GM13977 (cell line): ENCODE results near the gene ACIN1.

Source experiments
- DNase-seq: peaks from one replicate; pipeline ENCODE4 v3.0.0; 2012; ENCODE audit warnings: low spot score
- in situ Hi-C: fragments of 300-500 bp; cut with MboI; formaldehyde crosslinking; loops from one replicate; pipeline ENCODE4 v1.12.0; 2022; ENCODE audit warnings: low sequenced_read_pairs, low pct_unique_long_range_greater_than_20kb, mixed read lengths, inconsistent platforms; ENCODE audit not compliant: unreplicated experiment
- TF ChIP-seq, protein P1 (sequence below): IDR thresholded peaks from 2 replicates; pipeline ENCODE4 v1.5.1; 2012; ENCODE audit warnings: mild to moderate bottlenecking, control low read depth; ENCODE audit not compliant: insufficient read depth; ENCODE audit errors: extremely low read depth, missing control alignments

Gene ACIN1

DNA sequence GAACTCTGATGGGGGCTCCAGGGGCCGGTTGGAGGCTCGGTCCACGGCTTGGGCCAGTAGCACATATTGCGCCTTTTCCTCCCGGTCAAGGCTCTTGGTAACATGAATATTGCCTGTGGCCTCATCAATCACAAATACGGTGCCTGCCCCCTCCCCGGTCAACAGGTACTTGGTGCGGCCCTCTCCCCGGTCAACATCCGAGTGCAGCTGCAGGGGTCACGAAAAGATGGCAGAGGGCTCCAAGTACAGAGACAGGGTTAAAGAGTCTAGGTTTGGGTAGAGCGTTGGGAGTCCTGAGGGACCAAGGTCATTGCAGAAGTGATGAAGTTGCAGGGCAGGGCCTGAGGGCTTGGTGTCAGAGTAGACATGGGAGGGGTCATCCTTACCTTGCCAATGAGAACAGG is 39.8 kb downstream of the ACIN1 start:
- TF ChIP-seq, protein P1, sequence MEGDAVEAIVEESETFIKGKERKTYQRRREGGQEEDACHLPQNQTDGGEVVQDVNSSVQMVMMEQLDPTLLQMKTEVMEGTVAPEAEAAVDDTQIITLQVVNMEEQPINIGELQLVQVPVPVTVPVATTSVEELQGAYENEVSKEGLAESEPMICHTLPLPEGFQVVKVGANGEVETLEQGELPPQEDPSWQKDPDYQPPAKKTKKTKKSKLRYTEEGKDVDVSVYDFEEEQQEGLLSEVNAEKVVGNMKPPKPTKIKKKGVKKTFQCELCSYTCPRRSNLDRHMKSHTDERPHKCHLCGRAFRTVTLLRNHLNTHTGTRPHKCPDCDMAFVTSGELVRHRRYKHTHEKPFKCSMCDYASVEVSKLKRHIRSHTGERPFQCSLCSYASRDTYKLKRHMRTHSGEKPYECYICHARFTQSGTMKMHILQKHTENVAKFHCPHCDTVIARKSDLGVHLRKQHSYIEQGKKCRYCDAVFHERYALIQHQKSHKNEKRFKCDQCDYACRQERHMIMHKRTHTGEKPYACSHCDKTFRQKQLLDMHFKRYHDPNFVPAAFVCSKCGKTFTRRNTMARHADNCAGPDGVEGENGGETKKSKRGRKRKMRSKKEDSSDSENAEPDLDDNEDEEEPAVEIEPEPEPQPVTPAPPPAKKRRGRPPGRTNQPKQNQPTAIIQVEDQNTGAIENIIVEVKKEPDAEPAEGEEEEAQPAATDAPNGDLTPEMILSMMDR, result no peak
- no peak for DNase-seq
- in situ Hi-C loops, result loop anchor here (10.0 kb wide), 1 partner anchor 80 kb away; no protein-coding TSS in a partner anchor

DNA sequence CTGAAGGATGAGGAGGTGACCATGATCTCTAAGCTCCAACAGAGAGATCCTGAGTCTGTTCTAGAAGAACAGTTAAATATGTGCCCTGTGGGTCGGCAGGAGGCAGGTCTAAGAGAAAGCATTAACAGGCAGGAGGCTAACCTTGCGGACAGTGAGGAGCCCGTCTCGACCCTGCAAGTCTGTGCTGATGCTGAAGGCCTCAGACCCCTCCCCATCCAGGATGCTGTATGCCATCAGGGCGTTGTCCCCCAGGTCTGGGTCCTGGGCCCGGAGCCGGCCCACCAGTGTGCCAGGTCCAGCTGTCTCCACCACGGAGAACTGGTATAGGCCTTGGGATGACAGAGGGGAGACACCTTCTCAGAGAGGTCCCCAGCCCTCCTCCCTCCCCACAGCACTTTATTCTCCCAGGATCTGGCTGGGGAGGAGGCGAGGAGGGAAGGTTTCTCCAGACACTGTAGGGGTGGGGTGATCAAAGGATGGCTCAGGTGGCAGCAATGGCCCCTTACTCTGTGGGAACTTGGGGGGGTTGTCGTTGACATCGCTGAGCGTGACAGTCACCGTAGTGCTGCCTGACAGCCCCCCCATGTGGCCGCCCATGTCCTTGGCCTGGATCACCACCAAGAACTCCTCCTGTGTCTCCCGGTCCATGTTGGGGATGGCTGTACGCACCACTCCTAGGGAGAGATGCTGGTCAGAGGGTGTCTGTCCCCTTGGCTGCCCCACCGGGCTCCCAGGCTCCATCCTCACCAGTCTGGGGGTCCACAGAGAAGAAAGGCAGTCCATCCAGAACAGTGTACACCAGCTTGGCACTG is 40.7 kb downstream of the ACIN1 start:
- in situ Hi-C loops, result loop anchor here (10.0 kb wide), 1 partner anchor 79 kb away; no protein-coding TSS in a partner anchor

DNA sequence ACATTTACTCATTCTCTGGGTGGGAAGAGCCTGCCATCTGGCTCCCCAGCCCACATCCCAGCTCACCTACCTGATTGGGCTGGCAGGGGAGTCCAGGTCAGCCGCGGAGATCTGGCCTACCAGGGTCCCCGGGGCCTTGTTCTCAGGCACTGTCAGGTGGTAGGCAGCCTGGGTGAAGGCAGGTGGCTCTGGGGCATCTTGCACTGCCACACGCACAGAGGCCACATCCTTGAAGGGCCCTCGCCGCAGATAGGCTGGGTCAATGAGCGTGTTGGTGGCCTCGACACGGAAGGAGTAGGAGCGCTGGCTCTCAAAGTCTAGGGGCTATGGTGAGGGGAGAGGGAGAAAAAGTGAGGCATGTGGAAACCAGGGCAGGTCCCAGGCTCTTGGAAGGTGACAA is 41.5 kb downstream of the ACIN1 start:
- TF ChIP-seq, protein P1, result no peak
- DNase-seq, result no peak
- in situ Hi-C loops, result loop anchor here (10.0 kb wide), 1 partner anchor 79 kb away; no protein-coding TSS in a partner anchor

More for the DNA sequence above, 40.7 kb downstream of the ACIN1 start:
- peak; percentile 62 for DNase-seq
- TF ChIP-seq, protein P1, result peak; percentile 46

DNA sequence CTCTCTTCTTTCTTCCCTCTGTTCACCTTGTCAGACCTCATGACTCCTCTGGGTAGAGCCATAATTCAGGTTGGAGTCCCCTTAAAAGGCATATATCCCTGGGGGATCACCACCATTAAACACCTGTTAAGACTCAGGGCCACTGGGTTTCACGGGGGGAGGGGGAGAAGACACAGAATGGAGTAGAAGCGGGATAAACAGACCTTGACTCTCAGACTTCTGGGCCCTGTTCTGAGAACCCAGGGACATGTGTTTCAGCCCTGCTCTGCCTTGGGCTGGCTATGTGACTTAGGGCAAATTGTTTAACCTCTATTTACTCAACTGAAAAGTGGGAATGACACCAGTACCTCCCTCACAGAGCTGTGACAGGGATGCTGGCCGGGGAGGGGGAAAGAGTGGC is 42.3 kb downstream of the ACIN1 start:
- DNase-seq, result no peak
- TF ChIP-seq, protein P1, result no peak
- in situ Hi-C loops, result loop anchor here (10.0 kb wide), 1 partner anchor 78 kb away; no protein-coding TSS in a partner anchor

DNA sequence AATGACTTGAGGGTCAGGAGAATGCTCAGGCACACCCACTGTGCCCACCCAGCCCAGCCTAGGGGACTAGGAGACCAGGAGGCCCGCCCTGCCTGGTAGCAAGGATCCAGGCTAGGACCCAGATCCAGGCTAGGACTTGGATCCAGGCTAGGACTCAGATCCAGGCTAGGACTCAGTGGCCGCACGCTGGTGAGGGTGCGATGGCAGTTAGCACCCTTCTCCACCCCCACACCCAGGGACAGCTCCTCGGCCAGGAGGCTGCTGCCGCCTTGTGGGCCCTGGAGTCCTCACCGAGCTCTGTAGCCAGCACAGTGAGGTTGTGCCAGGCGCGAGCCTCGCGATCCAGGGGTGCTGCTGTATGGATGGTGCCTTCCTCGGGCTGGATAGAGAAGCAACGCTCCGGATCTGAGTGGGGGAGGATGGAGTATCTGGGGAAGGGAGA is 42.7 kb downstream of the ACIN1 start:
- TF ChIP-seq, protein P1, result no peak
- in situ Hi-C loops, result loop anchor here (10.0 kb wide), 1 partner anchor 77 kb away; no protein-coding TSS in a partner anchor
- DNase-seq, result no peak

DNA sequence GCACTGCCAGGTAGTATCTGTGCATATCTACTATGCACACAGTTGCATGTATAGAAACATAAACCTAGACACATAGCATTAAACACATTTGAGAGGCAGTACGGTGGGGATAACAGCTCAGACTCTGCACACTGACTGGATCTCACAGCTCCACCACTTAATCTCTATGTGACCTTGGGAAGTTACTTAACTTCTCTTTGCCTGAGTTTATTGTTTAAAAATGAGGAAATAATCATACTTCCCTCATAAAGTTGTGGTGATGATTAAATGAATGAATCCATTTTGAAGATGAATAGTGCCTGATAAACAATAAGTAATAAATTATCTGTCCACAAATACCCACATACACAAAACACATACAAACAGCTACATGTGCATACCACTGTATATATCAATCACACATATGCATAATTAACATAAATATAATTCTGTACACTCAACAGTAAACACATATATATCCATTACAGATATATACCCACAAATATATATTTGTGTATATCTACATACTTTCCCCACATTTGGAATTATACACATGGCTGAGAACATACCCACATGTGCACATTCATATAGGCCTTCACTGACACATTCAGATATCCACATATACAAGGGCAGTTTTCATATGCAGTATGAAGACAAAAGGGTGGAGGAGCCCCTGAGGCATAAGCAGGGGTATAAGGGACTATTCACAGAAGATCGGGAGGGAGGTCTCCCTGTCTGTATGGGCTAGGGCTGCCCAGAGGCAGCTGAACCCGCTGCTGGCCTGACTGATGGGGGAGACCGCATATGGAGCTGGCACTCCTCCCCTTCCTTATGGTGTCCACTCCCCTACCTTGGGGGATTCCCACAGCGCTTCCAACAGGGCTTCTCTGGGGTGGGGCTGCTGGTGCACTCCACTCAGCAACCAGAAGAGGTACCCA is 43.5 kb downstream of the ACIN1 start:
- TF ChIP-seq, protein P1, result no peak
- DNase-seq, result no peak
- in situ Hi-C loops, result loop anchor here (10.0 kb wide), 1 partner anchor 77 kb away; no protein-coding TSS in a partner anchor
